Heart left ventricle (tissue), 13 donors: ENCODE measurements around the gene NUCB2.

ENCODE experiments used
- CTCF ChIP-seq, 12 donors: fragments of 200-600 bp; sonication (generic) in 4 of 12; IDR thresholded peaks; one replicate each; pipeline versions ENCODE4 v1.5.0 to v1.8.0; 2018 to 2022; ENCODE audit warnings: antibody characterized with exemption in 12 of 12, mild to moderate bottlenecking in 5 of 12
- POLR2A ChIP-seq, 2 donors: fragments of 450-650 bp; IDR thresholded peaks; one replicate each; pipeline ENCODE4 v1.6.1; 2017; ENCODE audit warnings: antibody characterized with exemption in 2 of 2, mild to moderate bottlenecking in 2 of 2, moderate library complexity in 2 of 2
- donor health status: ischemic (EF 13 %, LVEDD 7.1; RV severe dilation, severe dysfunction).
- donor health status: DM: no; HTN: yes; CAD: no.
- donor health status: DM: no; HTN: no; CAD: no.
- donor health status: ischemic (EF 25% LVEDD 6.9; RV normal size, moderate dysfunction).
- donor health status: ischemic (EF 25% LVEDD 5.7; RV mildly dilated, moderate dysfunction).
- donor health status: ischemic (EF 35%, LVEDD 5.7; RV mildly dilated, moderate dysfunction).
- donor health status: nonischemic (EF 11% LVEDD 7.7; RV severe dilation, severe dysfunction).
- donor health status: DM: yes; HTN: yes; CAD: no.
- donor health status: PGD.
- donor health status: ischemic (EF 29% LVEDD 5.4; RV normal size, mild dysfunction).
- donor health status: nonischemic (EF 23%, LVEDD 6.1; RV moderate dilation, normal function).

- no peak for TF ChIP-seq POLR2A (IDR thresholded peaks at IDR 0.05)
- TF ChIP-seq CTCF (IDR thresholded peaks at IDR 0.05): no peak
Measured at GRCh38 chr11:17296852-17297559, 20.5 kb downstream of the NUCB2 start.
